Brain microvascular endothelial cell (primary cell): ENCODE results near the gene SNTG2.

Experiments used
- DNase-seq: peaks from one replicate; pipeline ENCODE4 v3.0.0-alpha.2; 2020
- H3K27ac ChIP-seq: fragments of 250-450 bp; sonication (Bioruptor Pico); 2 replicates; pipeline ENCODE4 v1.5.1; 2020; ENCODE audit warnings: mild to moderate bottlenecking, moderate library complexity
- H3K27me3 ChIP-seq: fragments of 250-450 bp; sonication (Bioruptor Pico); replicated peaks from 2 replicates; pipeline ENCODE4 v1.5.1; 2020; ENCODE audit warnings: mild to moderate bottlenecking
- H3K36me3 ChIP-seq: fragments of 250-450 bp; sonication (Bioruptor Pico); replicated peaks from 2 replicates; pipeline ENCODE4 v1.5.1; 2020; ENCODE audit warnings: mild to moderate bottlenecking
- H3K4me3 ChIP-seq: 2 replicates; pipeline ENCODE4 v1.5.1; 2011; ENCODE audit warnings: low read depth, mild to moderate bottlenecking, control low read depth, low read length, moderate library complexity
- in situ Hi-C: cut with HindIII; loops from 2 replicates; pipeline ENCODE4 v1.10.0; 2017; ENCODE audit warnings: low sequenced_read_pairs, low pct_ligation_motif_present
- TF ChIP-seq, protein P1 (sequence below): IDR thresholded peaks from 2 replicates; pipeline ENCODE4 v1.5.1; 2011; ENCODE audit warnings: low read depth, mild to moderate bottlenecking, moderate library complexity, low read length, control low read depth, inconsistent platforms; ENCODE audit errors: missing control alignments

Gene SNTG2

DNA sequence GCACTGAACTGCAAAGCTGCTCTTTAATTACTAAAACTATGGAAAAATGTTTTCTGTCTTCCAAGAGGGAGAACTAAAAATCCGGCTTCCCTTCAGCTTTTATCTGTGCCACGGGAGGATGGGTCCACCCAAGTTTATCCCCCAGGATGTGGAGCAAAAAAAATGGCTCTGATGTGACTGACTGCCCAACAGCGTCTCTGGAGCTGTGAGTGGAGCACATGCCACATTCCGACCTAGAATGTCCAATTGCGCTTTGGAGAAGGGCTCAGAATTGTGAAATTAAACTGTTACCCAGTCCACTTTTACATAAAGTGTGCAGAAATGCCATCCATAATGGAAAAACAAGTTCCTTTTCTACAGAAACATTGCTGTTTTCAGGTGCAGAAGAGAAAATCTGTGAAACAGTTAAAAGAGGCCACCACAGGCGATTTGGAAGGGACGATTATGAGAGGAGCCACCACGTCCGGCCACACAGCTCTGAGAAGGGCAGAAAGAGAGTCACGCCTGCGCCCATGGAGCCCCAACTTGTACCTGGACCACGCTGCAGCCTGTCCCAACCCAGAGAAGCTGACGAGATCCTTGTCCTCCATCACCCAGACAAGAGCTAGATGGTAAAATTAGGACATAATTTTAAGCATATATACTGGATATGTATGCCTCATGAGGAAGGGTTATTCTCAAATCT is 362.7 kb downstream of the SNTG2 start:
- DNase-seq = no peak
- H3K27me3 ChIP-seq = no peaks in the 10 kb centered on the region
- no peak overlapping the region for H3K4me3 ChIP-seq
- TF ChIP-seq, protein P1, sequence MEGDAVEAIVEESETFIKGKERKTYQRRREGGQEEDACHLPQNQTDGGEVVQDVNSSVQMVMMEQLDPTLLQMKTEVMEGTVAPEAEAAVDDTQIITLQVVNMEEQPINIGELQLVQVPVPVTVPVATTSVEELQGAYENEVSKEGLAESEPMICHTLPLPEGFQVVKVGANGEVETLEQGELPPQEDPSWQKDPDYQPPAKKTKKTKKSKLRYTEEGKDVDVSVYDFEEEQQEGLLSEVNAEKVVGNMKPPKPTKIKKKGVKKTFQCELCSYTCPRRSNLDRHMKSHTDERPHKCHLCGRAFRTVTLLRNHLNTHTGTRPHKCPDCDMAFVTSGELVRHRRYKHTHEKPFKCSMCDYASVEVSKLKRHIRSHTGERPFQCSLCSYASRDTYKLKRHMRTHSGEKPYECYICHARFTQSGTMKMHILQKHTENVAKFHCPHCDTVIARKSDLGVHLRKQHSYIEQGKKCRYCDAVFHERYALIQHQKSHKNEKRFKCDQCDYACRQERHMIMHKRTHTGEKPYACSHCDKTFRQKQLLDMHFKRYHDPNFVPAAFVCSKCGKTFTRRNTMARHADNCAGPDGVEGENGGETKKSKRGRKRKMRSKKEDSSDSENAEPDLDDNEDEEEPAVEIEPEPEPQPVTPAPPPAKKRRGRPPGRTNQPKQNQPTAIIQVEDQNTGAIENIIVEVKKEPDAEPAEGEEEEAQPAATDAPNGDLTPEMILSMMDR = no peak
- H3K27ac ChIP-seq = no peak overlapping the region
- H3K36me3 ChIP-seq = no peaks in the 10 kb centered on the region
- in situ Hi-C loops = no loop called here

DNA sequence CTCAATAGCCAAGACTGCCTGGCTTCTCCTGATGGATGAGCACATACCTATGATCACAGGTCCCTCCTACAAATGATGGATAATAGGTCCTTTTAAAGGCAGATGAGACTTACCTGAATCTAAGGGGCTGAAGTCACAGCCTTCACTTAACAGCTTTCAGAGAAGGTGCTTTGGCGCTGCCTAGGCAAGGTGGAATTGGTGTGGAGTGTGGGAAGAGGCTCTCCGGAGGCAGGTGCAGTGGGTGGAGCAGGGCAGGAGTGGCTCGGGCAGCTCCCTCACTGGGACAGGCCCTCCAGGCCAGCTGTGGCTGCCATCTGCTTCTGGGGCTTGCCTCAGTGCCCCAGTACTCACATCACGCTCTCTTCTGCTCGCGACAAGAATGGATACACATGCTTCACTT is 363.6 kb downstream of the SNTG2 start:
- Histone ChIP-seq H3K36me3 (no peaks in the 10 kb centered on the region), H3K27me3 (no peaks in the 10 kb centered on the region), H3K27ac (no peak overlapping the region), H3K4me3 (no peak overlapping the region)
- TF ChIP-seq, protein P1 = no peak
- no peak for DNase-seq
- in situ Hi-C loops = no loop called here

DNA sequence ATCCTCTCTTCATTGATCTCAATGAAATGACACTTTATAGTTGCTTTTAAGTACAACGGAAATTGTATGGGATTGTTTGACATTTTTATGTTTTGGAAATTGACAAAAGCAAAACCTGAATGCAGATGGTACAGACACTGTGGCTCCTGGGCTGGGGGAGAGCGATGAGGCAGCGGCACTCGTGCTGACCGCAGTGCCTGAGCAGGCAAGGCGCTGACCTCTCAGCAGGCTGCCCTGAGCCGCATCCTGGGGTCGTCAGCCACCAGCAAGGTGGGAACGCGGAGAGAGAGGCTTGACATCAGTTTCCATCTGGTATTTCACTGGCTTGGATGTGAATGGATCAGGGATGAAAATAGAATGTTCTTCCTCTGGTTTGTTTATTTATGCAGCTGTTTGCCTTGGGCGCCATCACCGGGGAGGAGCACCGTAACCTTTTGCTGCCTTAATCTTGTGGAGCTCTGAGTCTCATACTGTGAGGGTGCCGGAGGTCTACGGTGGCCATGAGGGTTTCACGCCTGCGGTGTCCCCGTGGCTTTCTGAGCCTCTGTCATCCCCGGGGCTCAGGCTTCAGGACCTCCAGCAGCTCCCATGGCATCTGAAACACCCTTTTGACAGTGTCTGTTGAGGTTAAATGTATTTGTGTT is 367.8 kb downstream of the SNTG2 start:
- no peaks in the 10 kb centered on the region for H3K27me3 ChIP-seq

DNA sequence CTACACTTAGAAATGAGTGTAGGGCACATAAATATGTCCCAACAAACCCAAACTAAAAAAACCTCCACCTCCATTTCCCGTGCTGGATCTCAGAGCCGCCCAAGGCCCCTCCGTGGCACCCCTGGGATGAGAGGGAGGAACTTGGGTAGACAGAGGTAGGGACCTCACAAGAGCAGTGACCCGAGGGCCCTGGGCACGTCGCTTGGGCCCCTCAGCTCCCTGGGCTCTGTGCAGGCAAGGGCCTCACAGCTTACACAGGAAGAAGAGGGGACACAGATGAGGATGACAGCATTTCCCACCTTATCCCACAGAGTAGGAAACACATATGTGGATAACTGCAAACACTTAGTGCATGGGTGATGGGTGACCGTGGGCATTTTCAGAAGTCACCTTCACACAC is 368.7 kb downstream of the SNTG2 start:
- no peak overlapping the region for H3K27ac ChIP-seq
- TF ChIP-seq, protein P1 = no peak
- in situ Hi-C loops = no loop called here

More for the DNA sequence above, 367.8 kb downstream of the SNTG2 start:
- H3K4me3 ChIP-seq = no peak overlapping the region
- no peak for DNase-seq
- in situ Hi-C loops = no loop called here
- H3K27ac ChIP-seq = no peak overlapping the region
- H3K36me3 ChIP-seq = no peaks in the 10 kb centered on the region
- TF ChIP-seq, protein P1 = no peak

DNA sequence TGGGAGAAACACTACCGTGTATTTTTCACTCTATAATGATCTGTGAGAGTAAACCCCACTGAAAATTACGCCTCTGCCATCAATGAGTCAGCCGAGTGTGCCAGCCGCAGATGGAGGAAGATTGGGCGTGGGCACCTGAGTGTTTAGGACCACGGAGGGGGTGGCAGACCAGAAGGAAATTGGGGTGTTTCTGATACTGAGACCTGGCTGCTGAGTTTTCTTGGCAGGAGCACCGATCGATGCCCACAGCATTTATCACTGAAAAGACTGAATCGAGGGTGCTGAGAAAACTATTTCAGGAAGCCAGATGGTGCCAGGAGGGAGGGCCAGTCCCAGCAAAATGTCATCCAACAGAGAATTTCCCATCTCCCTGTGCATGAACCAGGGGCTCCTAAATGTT is 370.7 kb downstream of the SNTG2 start:
- no peak overlapping the region for H3K4me3 ChIP-seq

More for the DNA sequence above, 368.7 kb downstream of the SNTG2 start:
- Histone ChIP-seq H3K36me3 (no peaks in the 10 kb centered on the region), H3K4me3 (no peak overlapping the region), H3K27me3 (no peaks in the 10 kb centered on the region)
- DNase-seq = no peak

More for the DNA sequence above, 370.7 kb downstream of the SNTG2 start:
- TF ChIP-seq, protein P1 = no peak
- Histone ChIP-seq H3K27ac (no peak overlapping the region), H3K36me3 (no peaks in the 10 kb centered on the region), H3K27me3 (no peaks in the 10 kb centered on the region)
- DNase-seq = no peak
- in situ Hi-C loops = no loop called here
